NCI-H82 treated with DMSO at 0.1 percent for 48 hours (cell line): Measurements from ENCODE around the gene CMC1.

Source experiments
- DNase-seq: peaks from one replicate; lab custom pipeline; 2025; ENCODE audit not compliant: unreplicated experiment; lab: John Stamatoyannopoulos, UW

CMC1 gene

GRCh38 chr3:28349469-28350000 lies 108.1 kb downstream of the CMC1 start:
- DNase-seq, result no peak
